Stimulated activated naive CD8-positive, alpha-beta T cell treated with anti-CD3 and anti-CD28 coated beads, Interleukin-15, amount 100 ng/mL, for 72 hours (primary cell): ENCODE measurements around the gene RPS15.
"Not testable (repeated sequence)": the region's sequence is repeated elsewhere in the genome, so short reads cannot be mapped to it uniquely, and the experiment has no call there.

Experiments used
- ATAC-seq: fragments of 150-1000 bp; cut with Tn5 transposase; 2 replicates; pipeline ENCODE4 v1.10.0; 2021; ENCODE audit warnings: mild to moderate bottlenecking, moderate library complexity
- DNase-seq, 2 donors: peaks; one replicate each; pipeline ENCODE4 v3.0.0; 2021 to 2022
- H3K27ac Mint-ChIP-seq, 2 donors: one replicate each; pipeline ENCODE4 v1.8.0; 2022; ENCODE audit warnings: mild to moderate bottlenecking in 2 of 2, mixed read lengths in 2 of 2, moderate library complexity in 2 of 2
- H3K27me3 Mint-ChIP-seq: one replicate; pipeline ENCODE4 v1.8.0; 2022; ENCODE audit warnings: mixed read lengths
- H3K4me1 Mint-ChIP-seq: one replicate; pipeline ENCODE4 v1.8.0; 2022; ENCODE audit warnings: mild to moderate bottlenecking, mixed read lengths
- H3K4me3 Mint-ChIP-seq, 2 donors: one replicate each; pipeline ENCODE4 v1.8.0; 2022; ENCODE audit warnings: mild to moderate bottlenecking in 2 of 2, mixed read lengths in 2 of 2, moderate library complexity in 1 of 2
- H3K9me3 Mint-ChIP-seq, 2 donors: one replicate each; pipeline ENCODE4 v1.8.0; 2022; ENCODE audit warnings: mixed read lengths in 2 of 2

Gene RPS15

GRCh38 chr19:1471515-1472160 is 33.4 kb downstream of the RPS15 start:
- Mint-ChIP-seq H3K27me3 (peaks cover 39% of the 10 kb centered on the region), H3K4me1 (peaks cover 32% of the 10 kb centered on the region), H3K9me3 (no peaks in the 10 kb centered on the region), H3K4me3 (peak overlapping the region in 1 of 2 donors; percentile 31), H3K27ac (no peak overlapping the region)
- ATAC-seq, result no peak
- no peak for DNase-seq

GRCh38 chr19:1472231-1473084 is 34.3 kb downstream of the RPS15 start:
- Mint-ChIP-seq H3K27me3 (peaks cover 34% of the 10 kb centered on the region), H3K4me1 (peaks cover 33% of the 10 kb centered on the region), H3K4me3 (no peak overlapping the region), H3K9me3 (no peaks in the 10 kb centered on the region), H3K27ac (no peak overlapping the region)
- DNase-seq (no peak), ATAC-seq (no peak)

GRCh38 chr19:1473085-1473851 is 35.1 kb downstream of the RPS15 start:
- Mint-ChIP-seq H3K27ac (no peak overlapping the region), H3K4me3 (no peak overlapping the region), H3K4me1 (peaks cover 38% of the 10 kb centered on the region), H3K9me3 (no peaks in the 10 kb centered on the region), H3K27me3 (peaks cover 34% of the 10 kb centered on the region)
- DNase-seq, result no peak
- ATAC-seq, result no peak

GRCh38 chr19:1474011-1474764 is 36.0 kb downstream of the RPS15 start:
- peaks cover 34% of the 10 kb centered on the region for H3K27me3 Mint-ChIP-seq
- no peak overlapping the region for H3K4me3 Mint-ChIP-seq
- DNase-seq (no peak), ATAC-seq (no peak)
- peaks cover 46% of the 10 kb centered on the region for H3K4me1 Mint-ChIP-seq
- peak overlapping the region in 1 of 2 donors; percentile 54 for H3K27ac Mint-ChIP-seq
- no peaks in the 10 kb centered on the region for H3K9me3 Mint-ChIP-seq

GRCh38 chr19:1474765-1475351 is 36.7 kb downstream of the RPS15 start:
- H3K27me3 Mint-ChIP-seq, result peaks cover 32% of the 10 kb centered on the region
- no peak for DNase-seq
- peaks cover 51% of the 10 kb centered on the region for H3K4me1 Mint-ChIP-seq
- H3K9me3 Mint-ChIP-seq, result no peaks in the 10 kb centered on the region
- H3K27ac Mint-ChIP-seq, result peak overlapping the region in 1 of 2 donors; percentile 42
- no peak overlapping the region for H3K4me3 Mint-ChIP-seq
- no peak for ATAC-seq

- Mint-ChIP-seq H3K27me3 (peaks cover 23% of the 10 kb centered on the region), H3K4me3 (no peak overlapping the region), H3K4me1 (peaks cover 44% of the 10 kb centered on the region), H3K9me3 (no peaks in the 10 kb centered on the region), H3K27ac (no peak overlapping the region)
- DNase-seq (no peak), ATAC-seq (no peak)
Observed at GRCh38 chr19:1475751-1476437, 37.7 kb downstream of the RPS15 start.

- ATAC-seq, result not testable (repeated sequence)
- H3K27me3 Mint-ChIP-seq, result peaks cover 11% of the 10 kb centered on the region
Observed at GRCh38 chr19:1477056-1477455, 38.9 kb downstream of the RPS15 start.

GRCh38 chr19:1478934-1479707 is 40.9 kb downstream of the RPS15 start, which contains the start of gene C19orf25:
TSS of gene C19orf25 (minus strand) at chr19:1479215. CDS start at chr19:1478903, 312 bp downstream.
- Mint-ChIP-seq H3K27ac (peak within 1 kb of the TSS; percentile 98 to 100), H3K9me3 (no peaks in the 10 kb centered on the region), H3K4me3 (peak within 1 kb of the TSS; percentile 99 to 100), H3K27me3 (no peaks in the 10 kb centered on the region), H3K4me1 (peaks cover 24% of the 10 kb centered on the region)
- ATAC-seq, result peak; percentile 95
- DNase-seq, result peak; percentile 91 to 95

More at GRCh38 chr19:1477056-1477455, 38.9 kb downstream of the RPS15 start:
- not testable (repeated sequence) for H3K9me3 Mint-ChIP-seq, DNase-seq, H3K27ac Mint-ChIP-seq
- H3K4me1 Mint-ChIP-seq, result peaks cover 33% of the 10 kb centered on the region
- peak overlapping the region in 1 of 2 donors; percentile 37 for H3K4me3 Mint-ChIP-seq

GRCh38 chr19:1481224-1481892 is 43.2 kb downstream of the RPS15 start:
- ATAC-seq (no peak), DNase-seq (no peak)
- H3K27me3 Mint-ChIP-seq, result no peaks in the 10 kb centered on the region
- peaks cover 24% of the 10 kb centered on the region for H3K4me1 Mint-ChIP-seq
- H3K9me3 Mint-ChIP-seq, result no peaks in the 10 kb centered on the region
- H3K27ac Mint-ChIP-seq, result no peak overlapping the region
- no peak overlapping the region for H3K4me3 Mint-ChIP-seq

GRCh38 chr19:1481893-1482360 is 43.7 kb downstream of the RPS15 start:
- no peaks in the 10 kb centered on the region for H3K27me3 Mint-ChIP-seq
- H3K9me3 Mint-ChIP-seq, result no peaks in the 10 kb centered on the region
- H3K4me1 Mint-ChIP-seq, result peaks cover 24% of the 10 kb centered on the region
- no peak overlapping the region for H3K27ac Mint-ChIP-seq
- ATAC-seq (no peak), DNase-seq (no peak)
- H3K4me3 Mint-ChIP-seq, result no peak overlapping the region

GRCh38 chr19:1482361-1483130 is 44.4 kb downstream of the RPS15 start:
- Mint-ChIP-seq H3K4me3 (no peak overlapping the region), H3K27ac (no peak overlapping the region)
- no peak for ATAC-seq

GRCh38 chr19:1483131-1483978 is 45.2 kb downstream of the RPS15 start:
- no peak overlapping the region for H3K4me3 Mint-ChIP-seq
- H3K27me3 Mint-ChIP-seq, result no peaks in the 10 kb centered on the region
- H3K27ac Mint-ChIP-seq, result no peak overlapping the region
- peaks cover 16% of the 10 kb centered on the region for H3K4me1 Mint-ChIP-seq
- no peak for DNase-seq
- H3K9me3 Mint-ChIP-seq, result no peaks in the 10 kb centered on the region
- no peak for ATAC-seq

More at GRCh38 chr19:1482361-1483130, 44.4 kb downstream of the RPS15 start:
- Mint-ChIP-seq H3K9me3 (no peaks in the 10 kb centered on the region), H3K27me3 (no peaks in the 10 kb centered on the region), H3K4me1 (peaks cover 19% of the 10 kb centered on the region)
- no peak for DNase-seq
